Measurements from ENCODE around the gene ANKFN1.

The ANKFN1 gene, protein sequence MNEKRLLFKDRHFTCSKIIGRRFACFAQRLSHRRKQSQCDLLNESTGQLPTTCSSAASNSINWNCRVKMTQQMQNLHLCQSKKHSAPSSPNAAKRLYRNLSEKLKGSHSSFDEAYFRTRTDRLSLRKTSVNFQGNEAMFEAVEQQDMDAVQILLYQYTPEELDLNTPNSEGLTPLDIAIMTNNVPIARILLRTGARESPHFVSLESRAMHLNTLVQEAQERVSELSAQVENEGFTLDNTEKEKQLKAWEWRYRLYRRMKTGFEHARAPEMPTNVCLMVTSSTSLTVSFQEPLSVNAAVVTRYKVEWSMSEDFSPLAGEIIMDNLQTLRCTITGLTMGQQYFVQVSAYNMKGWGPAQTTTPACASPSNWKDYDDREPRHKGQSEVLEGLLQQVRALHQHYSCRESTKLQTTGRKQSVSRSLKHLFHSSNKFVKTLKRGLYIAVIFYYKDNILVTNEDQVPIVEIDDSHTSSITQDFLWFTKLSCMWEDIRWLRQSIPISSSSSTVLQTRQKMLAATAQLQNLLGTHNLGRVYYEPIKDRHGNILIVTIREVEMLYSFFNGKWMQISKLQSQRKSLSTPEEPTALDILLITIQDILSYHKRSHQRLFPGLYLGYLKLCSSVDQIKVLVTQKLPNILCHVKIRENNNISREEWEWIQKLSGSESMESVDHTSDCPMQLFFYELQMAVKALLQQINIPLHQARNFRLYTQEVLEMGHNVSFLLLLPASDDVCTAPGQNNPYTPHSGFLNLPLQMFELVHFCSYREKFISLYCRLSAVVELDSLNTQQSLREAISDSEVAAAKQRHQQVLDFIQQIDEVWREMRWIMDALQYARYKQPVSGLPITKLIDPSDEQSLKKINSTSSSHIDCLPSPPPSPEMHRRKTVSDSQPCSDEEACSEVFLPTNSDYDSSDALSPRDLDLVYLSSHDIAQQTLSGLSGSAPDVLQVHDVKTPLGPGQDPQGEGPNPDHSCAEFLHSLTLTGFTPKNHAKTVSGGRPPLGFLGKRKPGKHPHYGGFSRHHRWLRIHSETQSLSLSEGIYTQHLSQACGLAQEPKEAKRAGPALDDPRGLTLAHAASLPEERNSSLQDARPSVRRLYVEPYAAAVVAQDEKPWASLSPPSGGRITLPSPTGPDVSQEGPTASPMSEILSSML

DNA sequence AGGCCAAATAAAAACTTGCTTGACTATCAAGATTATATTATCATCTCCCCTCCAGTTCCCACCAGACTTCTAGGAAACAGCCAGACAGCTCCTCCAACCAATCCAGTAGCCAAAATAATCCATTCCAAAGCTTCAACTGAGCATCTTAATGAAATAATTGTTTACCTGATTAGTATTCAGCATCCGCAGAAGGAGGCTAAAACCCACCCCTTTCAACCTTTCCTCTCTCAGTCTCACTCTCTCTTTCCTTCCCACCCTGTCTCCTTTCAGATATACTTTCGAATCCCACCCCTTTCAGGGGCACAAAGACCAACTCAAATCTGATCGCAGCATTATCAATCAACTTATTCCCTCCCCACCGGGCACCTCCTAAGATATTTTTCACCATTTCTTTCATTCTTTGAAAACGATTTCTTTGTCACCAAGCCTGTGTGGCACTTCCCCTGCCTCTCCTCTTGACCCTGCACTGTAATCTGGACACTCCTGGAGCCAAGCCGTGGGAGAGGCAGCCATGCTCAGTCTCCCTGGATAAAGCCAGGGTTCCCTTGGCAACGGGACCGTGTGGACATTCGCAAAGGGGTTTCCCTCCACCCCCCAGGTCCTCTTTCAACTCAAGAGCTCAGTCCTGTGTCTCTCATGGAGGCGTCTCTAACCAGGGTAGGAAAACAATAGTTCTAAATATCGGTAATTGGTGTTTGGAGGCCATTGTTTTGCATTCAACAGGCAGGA lies at the start of gene ANKFN1:
Gene ANKFN1, plus strand, starts transcription at position 602 of the 729 bp plus-strand sequence. CDS start 59,193 bp downstream, outside the sequence.
- no peak for DNase-seq

GRCh38 chr17:56108811-56109284 lies 44.4 kb upstream of the ANKFN1 start:
- DNase-seq: no peak

- no peak for DNase-seq
These were observed 43.4 kb upstream of the ANKFN1 start for GRCh38 chr17:56109836-56110235.

- DNase-seq: no peak
These were observed 42.7 kb upstream of the ANKFN1 start for GRCh38 chr17:56110463-56111135.

DNA sequence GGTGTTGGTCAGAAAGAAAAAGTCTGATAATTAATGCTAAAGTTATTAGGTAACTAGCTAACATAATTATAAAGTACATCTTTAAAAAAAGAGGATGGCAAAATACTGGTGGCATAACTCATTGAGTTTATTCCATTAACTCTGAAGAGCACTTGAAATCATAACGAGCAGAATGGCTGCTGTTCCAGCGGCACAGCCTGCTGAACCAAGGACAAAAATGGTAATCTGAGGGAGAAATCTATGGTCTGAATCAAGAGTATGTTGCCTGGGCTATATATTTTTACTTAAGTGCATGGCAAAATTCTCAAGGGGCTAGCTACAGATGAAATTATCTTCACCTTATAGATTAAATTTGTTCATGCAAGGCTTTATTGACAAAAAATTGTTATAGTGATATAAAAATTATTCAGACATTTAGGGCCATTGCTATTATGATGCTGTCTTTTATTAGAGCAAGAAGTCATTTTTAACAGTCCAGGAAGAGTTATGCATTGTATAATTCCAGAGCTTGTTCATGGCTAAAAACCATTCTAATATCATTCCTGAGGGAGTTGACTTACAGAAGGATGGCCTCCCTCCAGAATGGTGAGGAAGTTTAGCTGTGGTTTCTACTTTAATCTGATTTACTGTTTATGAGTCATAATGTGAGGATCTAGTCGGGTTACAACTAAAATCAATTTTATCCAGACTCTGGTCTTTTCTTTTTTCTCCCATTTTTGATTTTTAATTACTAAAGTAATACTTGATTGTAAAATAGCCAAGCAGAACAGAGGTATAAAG lies 41.4 kb upstream of the ANKFN1 start:
- DNase-seq: no peak

GRCh38 chr17:56113486-56113885 lies 39.8 kb upstream of the ANKFN1 start:
- no peak for DNase-seq

- no peak for DNase-seq
These were observed 38.8 kb upstream of the ANKFN1 start for GRCh38 chr17:56114469-56114868.

DNA sequence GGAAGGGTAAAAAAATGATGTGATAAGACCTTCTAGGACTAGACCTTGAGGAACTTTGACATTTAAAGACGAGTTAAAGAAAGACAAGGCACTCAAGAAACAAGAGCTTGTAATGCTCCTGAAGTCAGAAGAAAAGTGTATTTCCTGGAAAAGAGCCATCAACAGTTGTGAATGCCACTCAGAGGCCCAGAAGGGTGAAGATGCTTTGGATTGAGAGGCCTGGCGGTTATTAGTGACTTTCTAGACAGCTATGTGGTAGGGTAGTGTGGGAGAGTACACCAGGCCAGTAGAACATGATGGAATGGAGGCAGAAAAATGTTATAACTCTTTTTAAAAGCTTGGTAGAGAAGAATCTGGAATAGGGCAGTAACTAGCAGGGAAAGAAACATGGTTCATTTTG lies 34.1 kb upstream of the ANKFN1 start:
- no peak for DNase-seq

DNA sequence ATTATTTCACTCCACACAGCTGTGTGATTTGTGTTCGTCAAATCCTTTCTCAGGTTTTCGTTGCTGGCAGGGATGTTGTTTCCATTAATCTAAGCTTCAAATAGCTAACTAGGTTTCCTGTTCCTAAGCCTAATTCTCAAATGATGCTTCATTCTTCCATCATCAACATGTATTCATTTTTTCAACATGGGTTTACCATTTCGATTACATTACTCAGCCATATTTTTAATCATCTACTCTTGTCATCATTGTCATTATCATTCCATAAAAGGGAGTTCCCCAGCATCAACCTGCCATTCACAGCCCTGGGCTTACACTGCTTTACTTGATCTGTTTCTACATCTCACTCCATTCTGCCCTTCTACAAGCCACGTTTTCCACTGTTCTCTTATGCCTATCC lies 33.3 kb upstream of the ANKFN1 start:
- no peak for DNase-seq

- peak in 1 of 2 experiments; percentile 14 for DNase-seq
These were observed 31.9 kb upstream of the ANKFN1 start for GRCh38 chr17:56121191-56122051.

- DNase-seq: peak; percentile 68 to 74
These were observed 27.1 kb upstream of the ANKFN1 start for GRCh38 chr17:56125830-56126819.

DNA sequence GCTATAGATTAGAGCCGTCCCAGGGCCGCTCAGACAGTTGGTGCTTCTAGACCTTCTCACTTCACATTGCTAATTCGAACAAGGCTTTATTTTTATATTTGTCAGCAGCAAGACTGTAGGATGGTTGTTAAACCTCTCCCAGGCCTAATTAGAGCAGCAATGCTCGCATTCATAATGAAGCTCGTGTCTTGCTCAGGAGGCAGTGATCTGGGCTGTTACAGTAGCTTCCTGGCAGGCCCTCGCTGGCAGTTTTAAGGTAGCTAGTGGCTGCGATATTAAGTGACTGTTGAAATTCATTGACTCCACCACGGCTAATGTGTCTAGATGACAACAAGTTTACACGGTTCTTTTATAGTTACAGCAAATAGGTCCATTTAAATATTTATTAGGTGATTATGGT lies 23.2 kb upstream of the ANKFN1 start:
- no peak for DNase-seq

GRCh38 chr17:56130631-56131030 lies 22.6 kb upstream of the ANKFN1 start:
- DNase-seq: no peak

GRCh38 chr17:56131431-56131830 lies 21.8 kb upstream of the ANKFN1 start:
- no peak for DNase-seq

GRCh38 chr17:56136301-56136700 lies 17.0 kb upstream of the ANKFN1 start:
- DNase-seq: no peak

DNA sequence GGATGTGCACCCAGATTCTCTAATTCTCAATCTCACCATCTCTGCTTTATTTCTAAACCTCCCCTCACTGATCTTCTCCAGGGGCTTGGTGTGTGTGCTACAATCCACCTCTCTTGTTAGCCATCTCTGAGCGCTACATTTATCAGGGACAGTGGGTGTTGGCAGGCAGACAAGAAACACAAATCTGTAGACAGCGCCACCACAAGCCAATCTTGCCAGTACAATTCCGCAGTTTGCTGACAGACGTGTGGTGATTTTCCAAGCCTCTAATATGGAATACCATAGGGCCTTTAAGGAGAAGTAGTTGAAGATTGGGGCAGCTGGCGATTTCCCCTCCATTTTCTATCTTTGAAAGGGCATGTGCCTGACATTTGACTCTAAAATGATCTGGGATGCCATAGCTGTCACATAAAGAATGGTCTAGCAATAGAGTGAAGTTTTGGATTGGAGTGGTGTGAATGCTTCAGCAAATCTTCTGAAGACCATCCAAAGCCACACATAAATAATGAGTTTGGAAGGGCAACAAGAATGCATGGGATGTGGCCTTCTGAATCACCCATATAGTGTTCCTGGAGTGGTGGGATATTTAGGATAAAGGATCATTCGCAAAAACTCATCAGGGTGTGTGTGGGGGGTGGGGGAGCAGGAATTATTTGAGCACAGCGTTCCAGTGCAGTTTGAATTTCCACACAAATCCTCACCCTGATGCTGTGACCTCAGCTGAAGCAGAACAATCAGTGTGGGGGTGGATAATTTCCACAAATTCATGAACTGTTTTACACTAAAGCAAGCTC lies 12.0 kb upstream of the ANKFN1 start:
- DNase-seq: no peak

- no peak for DNase-seq
These were observed 10.9 kb upstream of the ANKFN1 start for GRCh38 chr17:56142325-56142724.

GRCh38 chr17:56142781-56143180 lies 10.5 kb upstream of the ANKFN1 start:
- DNase-seq: no peak
